Measurements from ENCODE around the gene FOXO3. TPM values are rescaled to one million over a fixed set of nuclear protein-coding genes. Genes with fewer than 3 reads are reported as not detected.

Gene FOXO3
- polyA plus RNA-seq, 1 donor (not counting 4 experiments of a cell fraction or from before 2014, with no cell fraction given) = 17.6 TPM

DNA sequence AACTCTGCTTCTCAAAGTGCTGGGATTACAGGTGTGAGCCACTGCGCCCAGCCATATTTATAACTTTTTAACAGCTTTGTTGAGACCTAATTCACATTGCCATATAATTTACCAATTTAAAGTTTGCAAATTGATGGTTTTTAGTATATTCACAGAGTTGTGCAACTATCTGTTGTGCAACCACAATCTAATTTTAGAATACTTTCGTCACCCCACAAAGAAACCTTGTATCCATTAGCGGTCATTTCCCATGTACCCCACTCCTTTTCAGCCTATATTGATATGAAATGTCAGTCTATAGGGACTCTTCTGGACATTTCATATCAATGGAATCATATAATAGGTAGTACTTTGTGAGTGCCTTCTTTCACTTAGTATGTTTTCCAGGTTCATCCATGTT is 55.8 kb downstream of the FOXO3 start:
- dilution Hi-C loops (cut with MboI; ENCODE audit: extremely low pct_ligation_motif_present, low sequenced_read_pairs) = no loop called here
- DNase-seq (ENCODE audit: low read depth, low spot score) = no peak
- peaks cover 9% of the 10 kb centered on the region for H3K9me1 ChIP-seq (ENCODE audit: control insufficient read depth, extremely low read depth, insufficient read depth, low read length)
- no peak overlapping the region for H3K27ac ChIP-seq (ENCODE audit: control insufficient read depth, insufficient read depth, low read length)
- no peaks in the 10 kb centered on the region for H3K9me3 ChIP-seq (ENCODE audit: control insufficient read depth, low read depth, low read length)
- peaks cover 40% of the 10 kb centered on the region for H3K4me1 ChIP-seq (ENCODE audit: control insufficient read depth, extremely low read depth, insufficient read depth, low read length)
- no peak overlapping the region for H3K4me3 ChIP-seq (ENCODE audit: control insufficient read depth in 2 of 3, extremely low read depth in 1 of 3, insufficient read depth in 2 of 3, low read depth in 1 of 3, low read length in 3 of 3)
- H3K9ac ChIP-seq (ENCODE audit: control insufficient read depth, extremely low read depth, insufficient read depth, low read length) = no peak overlapping the region
- peaks cover 72% of the 10 kb centered on the region for H3K79me2 ChIP-seq (ENCODE audit: control insufficient read depth, insufficient read depth, low read length)
- H2AFZ ChIP-seq (ENCODE audit: control insufficient read depth, low read length) = no peak overlapping the region
- no peak overlapping the region for H3K4me2 ChIP-seq (ENCODE audit: control insufficient read depth, extremely low read depth, insufficient read depth, low read depth, low read length)
- H4K20me1 ChIP-seq (ENCODE audit: control insufficient read depth, extremely low read depth, insufficient read depth, low read length) = peaks cover 3% of the 10 kb centered on the region
- H3K27me3 ChIP-seq (ENCODE audit: control insufficient read depth, extremely low read depth, insufficient read depth, low read length) = no peaks in the 10 kb centered on the region
- FAIRE-seq = no peak
- no peak for TF ChIP-seq EZH2 (IDR thresholded peaks at IDR 0.05; ENCODE audit: low read length)
- TF ChIP-seq, protein P1, sequence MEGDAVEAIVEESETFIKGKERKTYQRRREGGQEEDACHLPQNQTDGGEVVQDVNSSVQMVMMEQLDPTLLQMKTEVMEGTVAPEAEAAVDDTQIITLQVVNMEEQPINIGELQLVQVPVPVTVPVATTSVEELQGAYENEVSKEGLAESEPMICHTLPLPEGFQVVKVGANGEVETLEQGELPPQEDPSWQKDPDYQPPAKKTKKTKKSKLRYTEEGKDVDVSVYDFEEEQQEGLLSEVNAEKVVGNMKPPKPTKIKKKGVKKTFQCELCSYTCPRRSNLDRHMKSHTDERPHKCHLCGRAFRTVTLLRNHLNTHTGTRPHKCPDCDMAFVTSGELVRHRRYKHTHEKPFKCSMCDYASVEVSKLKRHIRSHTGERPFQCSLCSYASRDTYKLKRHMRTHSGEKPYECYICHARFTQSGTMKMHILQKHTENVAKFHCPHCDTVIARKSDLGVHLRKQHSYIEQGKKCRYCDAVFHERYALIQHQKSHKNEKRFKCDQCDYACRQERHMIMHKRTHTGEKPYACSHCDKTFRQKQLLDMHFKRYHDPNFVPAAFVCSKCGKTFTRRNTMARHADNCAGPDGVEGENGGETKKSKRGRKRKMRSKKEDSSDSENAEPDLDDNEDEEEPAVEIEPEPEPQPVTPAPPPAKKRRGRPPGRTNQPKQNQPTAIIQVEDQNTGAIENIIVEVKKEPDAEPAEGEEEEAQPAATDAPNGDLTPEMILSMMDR (optimal IDR thresholded peaks at IDR 0.05 in 1 of 3, IDR thresholded peaks at IDR 0.05 in 1 of 3, conservative IDR thresholded peaks at IDR 0.05 in 1 of 3; ENCODE audit: extremely low read depth in 1 of 3, insufficient read depth in 2 of 3, low read length in 3 of 3) = no peak
- no peaks in the 10 kb centered on the region for H3K36me3 ChIP-seq (ENCODE audit: control insufficient read depth in 2 of 2, extremely low read depth in 1 of 2, insufficient read depth in 2 of 2, low read length in 2 of 2)

DNA sequence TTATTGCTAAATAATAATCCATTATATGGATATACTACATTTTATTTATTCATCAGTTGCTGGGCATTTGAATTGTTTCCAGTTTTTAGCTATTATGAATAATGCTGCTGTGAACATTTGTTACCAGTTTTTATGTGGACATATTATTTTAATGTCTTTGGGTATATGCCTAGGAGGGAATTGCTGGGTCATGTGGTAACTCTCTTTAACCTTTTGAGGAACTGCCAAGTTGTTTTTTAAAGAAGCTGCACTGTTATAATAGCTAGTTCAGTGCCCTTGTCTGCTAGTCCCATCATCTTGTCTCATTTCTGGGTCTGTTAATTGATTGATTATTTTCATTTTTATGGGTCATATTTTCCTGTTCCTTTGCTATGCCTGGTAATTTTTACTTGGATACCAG is 56.3 kb downstream of the FOXO3 start:
- Histone ChIP-seq H3K9me3 (ENCODE audit: control insufficient read depth, low read depth, low read length) (no peaks in the 10 kb centered on the region), H3K36me3 (ENCODE audit: control insufficient read depth in 2 of 2, extremely low read depth in 1 of 2, insufficient read depth in 2 of 2, low read length in 2 of 2) (no peaks in the 10 kb centered on the region), H3K4me1 (ENCODE audit: control insufficient read depth, extremely low read depth, insufficient read depth, low read length) (peaks cover 42% of the 10 kb centered on the region), H3K4me3 (ENCODE audit: control insufficient read depth in 2 of 3, extremely low read depth in 1 of 3, insufficient read depth in 2 of 3, low read depth in 1 of 3, low read length in 3 of 3) (no peak overlapping the region), H3K9me1 (ENCODE audit: control insufficient read depth, extremely low read depth, insufficient read depth, low read length) (peaks cover 9% of the 10 kb centered on the region), H3K27me3 (ENCODE audit: control insufficient read depth, extremely low read depth, insufficient read depth, low read length) (no peaks in the 10 kb centered on the region), H3K27ac (ENCODE audit: control insufficient read depth, insufficient read depth, low read length) (no peak overlapping the region), H3K79me2 (ENCODE audit: control insufficient read depth, insufficient read depth, low read length) (peaks cover 76% of the 10 kb centered on the region), H4K20me1 (ENCODE audit: control insufficient read depth, extremely low read depth, insufficient read depth, low read length) (peaks cover 3% of the 10 kb centered on the region), H2AFZ (ENCODE audit: control insufficient read depth, low read length) (no peak overlapping the region), H3K9ac (ENCODE audit: control insufficient read depth, extremely low read depth, insufficient read depth, low read length) (no peak overlapping the region), H3K4me2 (ENCODE audit: control insufficient read depth, extremely low read depth, insufficient read depth, low read depth, low read length) (no peak overlapping the region)
- DNase-seq (ENCODE audit: low read depth, low spot score) (no peak), FAIRE-seq (no peak)
- TF ChIP-seq, protein P1 (optimal IDR thresholded peaks at IDR 0.05 in 1 of 3, IDR thresholded peaks at IDR 0.05 in 1 of 3, conservative IDR thresholded peaks at IDR 0.05 in 1 of 3; ENCODE audit: extremely low read depth in 1 of 3, insufficient read depth in 2 of 3, low read length in 3 of 3) = no peak
- dilution Hi-C loops (cut with MboI; ENCODE audit: extremely low pct_ligation_motif_present, low sequenced_read_pairs) = no loop called here
